ENCODE data around the gene CA4.

GRCh38 chr17:60164164-60164563 lies 14.4 kb downstream of the CA4 start:
- TF ChIP-seq CTCF (IDR thresholded peaks at IDR 0.05 in 2 of 3, conservative IDR thresholded peaks at IDR 0.05 in 1 of 3; ENCODE audit: insufficient read depth in 2 of 3, low read depth in 1 of 3, low read length in 3 of 3) (no peak), SIN3A (IDR thresholded peaks at IDR 0.05; ENCODE audit: borderline replicate concordance in 2 of 2, control insufficient read depth in 1 of 2, low read depth in 2 of 2, low read length in 2 of 2) (no peak), ZFP36 (IDR thresholded peaks at IDR 0.05; ENCODE audit: low read depth, low read length, partially characterized antibody) (no peak)
